Measurements from ENCODE around the gene ZSWIM6. TPM values are rescaled to one million over a fixed set of nuclear protein-coding genes. Genes with fewer than 3 reads are reported as not detected.

Gene ZSWIM6
- total and polyA plus RNA-seq, 2 donors: 3.7 to 9.0 TPM

GRCh38 chr5:61551637-61552313 is 219.7 kb downstream of the ZSWIM6 start:
- H3K4me1 ChIP-seq (ENCODE audit: control insufficient read depth in 2 of 2, insufficient read depth in 2 of 2, low read length in 2 of 2): no peaks in the 10 kb centered on the region
- H3K27me3 ChIP-seq (ENCODE audit: control insufficient read depth in 2 of 2, insufficient read depth in 1 of 2, low read length in 1 of 2): no peaks in the 10 kb centered on the region
- DNase-seq (ENCODE audit: low read depth in 6 of 9, low spot score in 9 of 9): no peak
- H3K36me3 ChIP-seq (ENCODE audit: control insufficient read depth in 2 of 2, insufficient read depth in 2 of 2, low read length in 1 of 2): no peaks in the 10 kb centered on the region
- no peaks in the 10 kb centered on the region for H3K9me3 ChIP-seq (ENCODE audit: control insufficient read depth in 2 of 2, insufficient read depth in 1 of 2, low read length in 1 of 2)
- no peak overlapping the region for H3K27ac ChIP-seq (ENCODE audit: low read depth in 1 of 2, low read length in 1 of 2)
- WGBS: 89% methylated on average over 5 of the region's 5 CpGs
- H3K4me3 ChIP-seq (ENCODE audit: low read length in 2 of 2): no peak overlapping the region

GRCh38 chr5:61559146-61559545 is 227.1 kb downstream of the ZSWIM6 start:
- Histone ChIP-seq H3K36me3 (ENCODE audit: control insufficient read depth in 2 of 2, insufficient read depth in 2 of 2, low read length in 1 of 2) (no peaks in the 10 kb centered on the region), H3K4me1 (ENCODE audit: control insufficient read depth in 2 of 2, insufficient read depth in 2 of 2, low read length in 2 of 2) (no peaks in the 10 kb centered on the region), H3K9me3 (ENCODE audit: control insufficient read depth in 2 of 2, insufficient read depth in 1 of 2, low read length in 1 of 2) (no peaks in the 10 kb centered on the region), H3K27ac (ENCODE audit: low read depth in 1 of 2, low read length in 1 of 2) (no peak overlapping the region), H3K27me3 (ENCODE audit: control insufficient read depth in 2 of 2, insufficient read depth in 1 of 2, low read length in 1 of 2) (no peaks in the 10 kb centered on the region), H3K4me3 (ENCODE audit: low read length in 2 of 2) (no peak overlapping the region)
- no peak for DNase-seq (ENCODE audit: low read depth in 6 of 9, low spot score in 9 of 9)

- Histone ChIP-seq H3K27me3 (ENCODE audit: control insufficient read depth in 2 of 2, insufficient read depth in 1 of 2, low read length in 1 of 2) (no peaks in the 10 kb centered on the region), H3K9me3 (ENCODE audit: control insufficient read depth in 2 of 2, insufficient read depth in 1 of 2, low read length in 1 of 2) (no peaks in the 10 kb centered on the region), H3K36me3 (ENCODE audit: control insufficient read depth in 2 of 2, insufficient read depth in 2 of 2, low read length in 1 of 2) (no peaks in the 10 kb centered on the region), H3K4me1 (ENCODE audit: control insufficient read depth in 2 of 2, insufficient read depth in 2 of 2, low read length in 2 of 2) (no peaks in the 10 kb centered on the region), H3K27ac (ENCODE audit: low read depth in 1 of 2, low read length in 1 of 2) (no peak overlapping the region), H3K4me3 (ENCODE audit: low read length in 2 of 2) (no peak overlapping the region)
- DNase-seq (ENCODE audit: low read depth in 6 of 9, low spot score in 9 of 9): no peak
- WGBS: 100% methylated on average over 1 of the region's 1 CpG
These were observed 227.7 kb downstream of the ZSWIM6 start for GRCh38 chr5:61559722-61560121.

GRCh38 chr5:61563401-61563800 is 231.3 kb downstream of the ZSWIM6 start:
- Histone ChIP-seq H3K27me3 (ENCODE audit: control insufficient read depth in 2 of 2, insufficient read depth in 1 of 2, low read length in 1 of 2) (no peaks in the 10 kb centered on the region), H3K9me3 (ENCODE audit: control insufficient read depth in 2 of 2, insufficient read depth in 1 of 2, low read length in 1 of 2) (no peaks in the 10 kb centered on the region), H3K4me1 (ENCODE audit: control insufficient read depth in 2 of 2, insufficient read depth in 2 of 2, low read length in 2 of 2) (no peaks in the 10 kb centered on the region), H3K4me3 (ENCODE audit: low read length in 2 of 2) (no peak overlapping the region), H3K36me3 (ENCODE audit: control insufficient read depth in 2 of 2, insufficient read depth in 2 of 2, low read length in 1 of 2) (no peaks in the 10 kb centered on the region), H3K27ac (ENCODE audit: low read depth in 1 of 2, low read length in 1 of 2) (no peak overlapping the region)
- DNase-seq (ENCODE audit: low read depth in 6 of 9, low spot score in 9 of 9): no peak
- WGBS: 96% methylated on average over 3 of the region's 3 CpGs

DNA sequence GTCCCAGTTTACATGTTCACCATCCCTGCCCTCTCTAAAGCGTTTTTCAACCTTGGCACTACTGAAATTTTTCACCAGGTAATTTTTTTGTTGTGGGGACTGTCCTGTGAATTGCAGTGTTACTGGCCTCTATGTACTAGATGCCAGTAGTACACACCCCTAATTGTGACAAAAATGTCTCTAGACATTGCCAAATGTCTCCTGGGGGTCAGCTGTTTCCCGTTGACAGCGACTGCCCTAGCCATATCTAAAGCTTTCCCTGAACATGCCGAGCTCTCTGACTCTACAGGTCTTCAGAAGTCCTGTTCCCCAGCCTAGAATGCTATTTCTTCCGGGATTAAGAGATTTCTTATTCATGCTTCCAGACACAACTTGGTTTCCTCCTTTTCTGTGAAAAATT is 235.3 kb downstream of the ZSWIM6 start:
- DNase-seq (ENCODE audit: low read depth in 6 of 9, low spot score in 9 of 9): no peak
- 95% methylated on average over 5 of the region's 5 CpGs for WGBS
- H3K27ac ChIP-seq (ENCODE audit: low read depth in 1 of 2, low read length in 1 of 2): no peak overlapping the region
- no peaks in the 10 kb centered on the region for H3K36me3 ChIP-seq (ENCODE audit: control insufficient read depth in 2 of 2, insufficient read depth in 2 of 2, low read length in 1 of 2)
- H3K4me1 ChIP-seq (ENCODE audit: control insufficient read depth in 2 of 2, insufficient read depth in 2 of 2, low read length in 2 of 2): no peaks in the 10 kb centered on the region
- H3K4me3 ChIP-seq (ENCODE audit: low read length in 2 of 2): no peak overlapping the region
- no peaks in the 10 kb centered on the region for H3K9me3 ChIP-seq (ENCODE audit: control insufficient read depth in 2 of 2, insufficient read depth in 1 of 2, low read length in 1 of 2)
- H3K27me3 ChIP-seq (ENCODE audit: control insufficient read depth in 2 of 2, insufficient read depth in 1 of 2, low read length in 1 of 2): no peaks in the 10 kb centered on the region

DNA sequence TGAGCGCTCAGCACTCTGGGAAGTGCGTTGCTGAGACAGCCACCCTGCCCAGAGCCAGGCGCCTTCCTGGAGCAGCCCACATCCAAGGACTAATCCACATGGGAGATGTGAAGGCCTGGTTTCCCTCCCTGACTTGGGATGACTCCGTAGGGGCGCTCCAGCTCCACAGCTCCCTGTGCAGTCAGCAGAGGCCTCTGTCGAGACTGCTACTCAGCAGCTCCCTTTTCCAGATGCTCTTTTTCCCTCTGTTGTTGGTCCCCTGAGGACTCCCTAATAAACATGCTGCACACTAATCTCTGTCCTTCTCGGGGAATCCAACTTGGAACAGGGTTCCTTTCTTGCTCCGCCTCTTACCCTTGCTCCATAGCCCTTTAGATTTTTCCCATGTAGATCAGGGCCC is 237.3 kb downstream of the ZSWIM6 start:
- no peaks in the 10 kb centered on the region for H3K4me1 ChIP-seq (ENCODE audit: control insufficient read depth in 2 of 2, insufficient read depth in 2 of 2, low read length in 2 of 2)
- no peak for DNase-seq (ENCODE audit: low read depth in 6 of 9, low spot score in 9 of 9)
- H3K27ac ChIP-seq (ENCODE audit: low read depth in 1 of 2, low read length in 1 of 2): no peak overlapping the region
- H3K4me3 ChIP-seq (ENCODE audit: low read length in 2 of 2): no peak overlapping the region
- WGBS: 97% methylated on average over 8 of the region's 8 CpGs
- no peaks in the 10 kb centered on the region for H3K27me3 ChIP-seq (ENCODE audit: control insufficient read depth in 2 of 2, insufficient read depth in 1 of 2, low read length in 1 of 2)
- no peaks in the 10 kb centered on the region for H3K9me3 ChIP-seq (ENCODE audit: control insufficient read depth in 2 of 2, insufficient read depth in 1 of 2, low read length in 1 of 2)
- no peaks in the 10 kb centered on the region for H3K36me3 ChIP-seq (ENCODE audit: control insufficient read depth in 2 of 2, insufficient read depth in 2 of 2, low read length in 1 of 2)

DNA sequence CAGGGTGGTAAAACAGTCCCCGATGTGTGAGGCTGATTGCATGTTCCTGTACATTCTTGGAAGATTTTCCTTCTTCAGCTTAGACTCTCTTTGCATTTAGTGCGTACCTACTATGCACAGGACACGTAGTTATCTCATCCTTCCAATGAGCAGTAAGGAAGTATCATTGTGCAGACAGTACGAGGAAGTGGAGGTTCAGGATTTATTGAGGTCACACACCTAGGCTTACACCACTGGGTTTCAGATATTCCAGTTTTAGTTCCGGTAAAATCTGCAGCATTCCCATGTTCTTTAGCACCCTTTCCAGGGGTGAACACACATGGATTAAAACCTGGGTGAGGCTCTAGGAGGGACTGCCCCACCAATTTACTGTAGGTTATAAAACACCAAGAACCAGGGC is 238.7 kb downstream of the ZSWIM6 start:
- Histone ChIP-seq H3K4me3 (ENCODE audit: low read length in 2 of 2) (no peak overlapping the region), H3K9me3 (ENCODE audit: control insufficient read depth in 2 of 2, insufficient read depth in 1 of 2, low read length in 1 of 2) (no peaks in the 10 kb centered on the region), H3K27ac (ENCODE audit: low read depth in 1 of 2, low read length in 1 of 2) (no peak overlapping the region), H3K27me3 (ENCODE audit: control insufficient read depth in 2 of 2, insufficient read depth in 1 of 2, low read length in 1 of 2) (no peaks in the 10 kb centered on the region), H3K4me1 (ENCODE audit: control insufficient read depth in 2 of 2, insufficient read depth in 2 of 2, low read length in 2 of 2) (no peaks in the 10 kb centered on the region), H3K36me3 (ENCODE audit: control insufficient read depth in 2 of 2, insufficient read depth in 2 of 2, low read length in 1 of 2) (no peaks in the 10 kb centered on the region)
- WGBS: 98% methylated on average over 5 of the region's 5 CpGs
- no peak for DNase-seq (ENCODE audit: low read depth in 6 of 9, low spot score in 9 of 9)

GRCh38 chr5:61572959-61573358 is 240.9 kb downstream of the ZSWIM6 start:
- 95% methylated on average over 5 of the region's 5 CpGs for WGBS
- DNase-seq (ENCODE audit: low read depth in 6 of 9, low spot score in 9 of 9): no peak
- Histone ChIP-seq H3K4me1 (ENCODE audit: control insufficient read depth in 2 of 2, insufficient read depth in 2 of 2, low read length in 2 of 2) (no peaks in the 10 kb centered on the region), H3K9me3 (ENCODE audit: control insufficient read depth in 2 of 2, insufficient read depth in 1 of 2, low read length in 1 of 2) (no peaks in the 10 kb centered on the region), H3K36me3 (ENCODE audit: control insufficient read depth in 2 of 2, insufficient read depth in 2 of 2, low read length in 1 of 2) (no peaks in the 10 kb centered on the region), H3K27ac (ENCODE audit: low read depth in 1 of 2, low read length in 1 of 2) (no peak overlapping the region), H3K4me3 (ENCODE audit: low read length in 2 of 2) (no peak overlapping the region), H3K27me3 (ENCODE audit: control insufficient read depth in 2 of 2, insufficient read depth in 1 of 2, low read length in 1 of 2) (no peaks in the 10 kb centered on the region)

DNA sequence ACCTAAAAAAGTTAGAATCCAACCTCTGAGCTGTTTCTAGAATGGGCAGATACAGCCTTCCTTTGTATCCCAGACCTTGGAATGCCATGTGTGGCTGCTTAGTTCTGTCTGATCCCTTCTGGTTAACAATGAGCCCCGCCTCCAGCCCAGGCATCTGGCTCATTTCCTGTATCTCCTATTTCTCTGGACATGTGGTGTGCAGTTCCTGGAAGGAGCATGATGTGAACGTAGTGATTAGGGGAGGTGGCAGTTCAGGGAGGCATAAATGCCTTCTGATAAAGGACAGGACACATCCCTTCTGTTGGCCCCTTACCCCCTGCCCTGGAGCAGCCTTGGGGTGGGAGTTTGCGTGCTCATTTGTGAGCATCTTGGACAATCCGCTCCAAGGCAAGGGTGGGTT is 243.0 kb downstream of the ZSWIM6 start:
- Histone ChIP-seq H3K4me1 (ENCODE audit: control insufficient read depth in 2 of 2, insufficient read depth in 2 of 2, low read length in 2 of 2) (no peaks in the 10 kb centered on the region), H3K27me3 (ENCODE audit: control insufficient read depth in 2 of 2, insufficient read depth in 1 of 2, low read length in 1 of 2) (no peaks in the 10 kb centered on the region), H3K27ac (ENCODE audit: low read depth in 1 of 2, low read length in 1 of 2) (no peak overlapping the region), H3K9me3 (ENCODE audit: control insufficient read depth in 2 of 2, insufficient read depth in 1 of 2, low read length in 1 of 2) (no peaks in the 10 kb centered on the region), H3K36me3 (ENCODE audit: control insufficient read depth in 2 of 2, insufficient read depth in 2 of 2, low read length in 1 of 2) (no peaks in the 10 kb centered on the region), H3K4me3 (ENCODE audit: low read length in 2 of 2) (no peak overlapping the region)
- DNase-seq (ENCODE audit: low read depth in 6 of 9, low spot score in 9 of 9): no peak
- WGBS: 80% methylated on average over 4 of the region's 4 CpGs

GRCh38 chr5:61575581-61575980 is 243.5 kb downstream of the ZSWIM6 start:
- H3K9me3 ChIP-seq (ENCODE audit: control insufficient read depth in 2 of 2, insufficient read depth in 1 of 2, low read length in 1 of 2): no peaks in the 10 kb centered on the region

More at GRCh38 chr5:61575581-61575980, 243.5 kb downstream of the ZSWIM6 start:
- Histone ChIP-seq H3K27ac (ENCODE audit: low read depth in 1 of 2, low read length in 1 of 2) (no peak overlapping the region), H3K27me3 (ENCODE audit: control insufficient read depth in 2 of 2, insufficient read depth in 1 of 2, low read length in 1 of 2) (no peaks in the 10 kb centered on the region), H3K4me3 (ENCODE audit: low read length in 2 of 2) (no peak overlapping the region), H3K36me3 (ENCODE audit: control insufficient read depth in 2 of 2, insufficient read depth in 2 of 2, low read length in 1 of 2) (no peaks in the 10 kb centered on the region), H3K4me1 (ENCODE audit: control insufficient read depth in 2 of 2, insufficient read depth in 2 of 2, low read length in 2 of 2) (no peaks in the 10 kb centered on the region)
- DNase-seq (ENCODE audit: low read depth in 6 of 9, low spot score in 9 of 9): no peak
- WGBS: 99% methylated on average over 6 of the region's 6 CpGs
